Measurements from ENCODE around the gene MARF1. TPM values are rescaled to one million over a fixed set of nuclear protein-coding genes. Genes with fewer than 3 reads are reported as not detected.
A peak's percentile ranks its signal among the peaks of the same experiment; 100 is the strongest.

MARF1 gene
- polyA plus RNA-seq, 3 donors = 5.7 to 39.9 (median 9.8) TPM

- H3K4me3 Mint-ChIP-seq = no peak overlapping the region
- no peaks in the 10 kb centered on the region for H3K9me3 Mint-ChIP-seq
- Histone ChIP-seq H2AFZ (ENCODE audit: insufficient read depth, low read depth, low read length, poor library complexity, severe bottlenecking) (no peak overlapping the region), H3K4me1 (ENCODE audit: control insufficient read depth in 1 of 2, insufficient read depth in 2 of 2, low read length in 2 of 2) (no peaks in the 10 kb centered on the region), H3K4me3 (replicated peaks in 1 of 3; ENCODE audit: low read depth in 2 of 3, low read length in 3 of 3) (no peak overlapping the region), H3K27me3 (ENCODE audit: control insufficient read depth in 2 of 2, insufficient read depth in 2 of 2, low read length in 2 of 2) (no peaks in the 10 kb centered on the region), H3K9ac (ENCODE audit: insufficient read depth, low read length, poor library complexity, severe bottlenecking) (no peak overlapping the region), H3K27ac (ENCODE audit: low read depth in 1 of 2, low read length in 2 of 2) (peak overlapping the region in 1 of 2 donors; percentile 31), H4K20me1 (ENCODE audit: insufficient read depth, low read length) (peaks cover 1% of the 10 kb centered on the region), H3K4me2 (replicated peaks; ENCODE audit: extremely low read depth, low read length, poor library complexity, severe bottlenecking) (no peak overlapping the region), H3K9me3 (replicated peaks in 1 of 2; ENCODE audit: control insufficient read depth in 1 of 2, insufficient read depth in 1 of 2, low read length in 2 of 2) (no peaks in the 10 kb centered on the region), H3K36me3 (replicated peaks in 1 of 2; ENCODE audit: control insufficient read depth in 1 of 2, insufficient read depth in 2 of 2, low read length in 2 of 2) (peaks cover 94 to 100% of the 10 kb centered on the region in 2 donors), H3K79me2 (ENCODE audit: insufficient read depth, low read length) (no peaks in the 10 kb centered on the region)
- TF ChIP-seq, protein P1, sequence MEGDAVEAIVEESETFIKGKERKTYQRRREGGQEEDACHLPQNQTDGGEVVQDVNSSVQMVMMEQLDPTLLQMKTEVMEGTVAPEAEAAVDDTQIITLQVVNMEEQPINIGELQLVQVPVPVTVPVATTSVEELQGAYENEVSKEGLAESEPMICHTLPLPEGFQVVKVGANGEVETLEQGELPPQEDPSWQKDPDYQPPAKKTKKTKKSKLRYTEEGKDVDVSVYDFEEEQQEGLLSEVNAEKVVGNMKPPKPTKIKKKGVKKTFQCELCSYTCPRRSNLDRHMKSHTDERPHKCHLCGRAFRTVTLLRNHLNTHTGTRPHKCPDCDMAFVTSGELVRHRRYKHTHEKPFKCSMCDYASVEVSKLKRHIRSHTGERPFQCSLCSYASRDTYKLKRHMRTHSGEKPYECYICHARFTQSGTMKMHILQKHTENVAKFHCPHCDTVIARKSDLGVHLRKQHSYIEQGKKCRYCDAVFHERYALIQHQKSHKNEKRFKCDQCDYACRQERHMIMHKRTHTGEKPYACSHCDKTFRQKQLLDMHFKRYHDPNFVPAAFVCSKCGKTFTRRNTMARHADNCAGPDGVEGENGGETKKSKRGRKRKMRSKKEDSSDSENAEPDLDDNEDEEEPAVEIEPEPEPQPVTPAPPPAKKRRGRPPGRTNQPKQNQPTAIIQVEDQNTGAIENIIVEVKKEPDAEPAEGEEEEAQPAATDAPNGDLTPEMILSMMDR (IDR thresholded peaks at IDR 0.05) = no peak
- no peaks in the 10 kb centered on the region for H3K4me1 Mint-ChIP-seq
- H3K27ac Mint-ChIP-seq = peak overlapping the region in 4 of 7 donors; percentile 0 to 69 (median 51)
- peaks cover 0 to 2% (median 0%) of the 10 kb centered on the region in 3 donors for H3K27me3 Mint-ChIP-seq (ENCODE audit: low read depth in 3 of 3)
- 94% methylated on average over 4 of the region's 8 CpGs for WGBS (ENCODE audit: insufficient coverage)
- intact Hi-C loops (cut with micrococcal nuclease) = no loop called here
- peaks cover 82 to 96% of the 10 kb centered on the region in 2 donors for H3K36me3 Mint-ChIP-seq
- no peak for DNase-seq
These were observed 21.1 kb downstream of the MARF1 start for GRCh38 chr16:15621889-15622288.

DNA sequence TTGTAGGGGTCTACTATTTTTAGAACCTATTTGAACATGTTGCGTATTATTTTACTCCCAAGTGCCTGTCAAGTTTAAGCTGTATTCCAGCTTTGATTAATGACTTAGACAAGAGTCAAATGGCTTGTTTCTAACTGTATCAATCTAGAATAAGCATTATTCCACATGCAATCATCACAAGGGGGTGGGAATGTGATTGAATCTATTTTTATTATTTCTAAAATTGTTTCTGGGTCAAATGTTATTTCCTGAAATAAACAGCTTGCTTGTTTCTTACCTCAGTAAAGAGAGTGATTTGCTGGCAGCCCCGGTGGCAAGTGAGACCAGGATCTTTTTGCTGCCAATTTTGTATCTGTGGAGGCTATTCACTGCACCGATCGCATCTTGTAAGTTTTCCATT, 21.5 kb downstream of the MARF1 start:
- H3K36me3 Mint-ChIP-seq = peaks cover 84 to 96% of the 10 kb centered on the region in 2 donors
- no peak overlapping the region for H3K27ac Mint-ChIP-seq
- TF ChIP-seq, protein P1 (IDR thresholded peaks at IDR 0.05) = no peak

More for the DNA sequence above, 21.5 kb downstream of the MARF1 start:
- Mint-ChIP-seq H3K27me3 (ENCODE audit: low read depth in 3 of 3) (peaks cover 0 to 2% (median 0%) of the 10 kb centered on the region in 3 donors), H3K9me3 (no peaks in the 10 kb centered on the region), H3K4me1 (no peaks in the 10 kb centered on the region), H3K4me3 (no peak overlapping the region)
- Histone ChIP-seq H3K9me3 (replicated peaks in 1 of 2; ENCODE audit: control insufficient read depth in 1 of 2, insufficient read depth in 1 of 2, low read length in 2 of 2) (no peaks in the 10 kb centered on the region), H3K36me3 (replicated peaks in 1 of 2; ENCODE audit: control insufficient read depth in 1 of 2, insufficient read depth in 2 of 2, low read length in 2 of 2) (peaks cover 94 to 100% of the 10 kb centered on the region in 2 donors), H4K20me1 (ENCODE audit: insufficient read depth, low read length) (no peaks in the 10 kb centered on the region), H3K4me2 (replicated peaks; ENCODE audit: extremely low read depth, low read length, poor library complexity, severe bottlenecking) (no peak overlapping the region), H3K27me3 (ENCODE audit: control insufficient read depth in 2 of 2, insufficient read depth in 2 of 2, low read length in 2 of 2) (no peaks in the 10 kb centered on the region), H3K4me1 (ENCODE audit: control insufficient read depth in 1 of 2, insufficient read depth in 2 of 2, low read length in 2 of 2) (no peaks in the 10 kb centered on the region), H3K9ac (ENCODE audit: insufficient read depth, low read length, poor library complexity, severe bottlenecking) (no peak overlapping the region), H3K4me3 (replicated peaks in 1 of 3; ENCODE audit: low read depth in 2 of 3, low read length in 3 of 3) (no peak overlapping the region), H2AFZ (ENCODE audit: insufficient read depth, low read depth, low read length, poor library complexity, severe bottlenecking) (no peak overlapping the region), H3K27ac (ENCODE audit: low read depth in 1 of 2, low read length in 2 of 2) (peak overlapping the region in 1 of 2 donors; percentile 31), H3K79me2 (ENCODE audit: insufficient read depth, low read length) (no peaks in the 10 kb centered on the region)
- no CpG with 5 or more reads among the region's 4 CpGs for WGBS (ENCODE audit: insufficient coverage)
- no peak for DNase-seq
- intact Hi-C loops (cut with micrococcal nuclease) = no loop called here
